ENCODE measurements around the gene F5.

The F5 gene

GRCh38 chr1:169557131-169557530 lies 29.1 kb downstream of the F5 start:
- no peak overlapping the region for H3K4me3 ChIP-seq (replicated peaks; ENCODE audit: low read depth, low read length)
- no peaks in the 10 kb centered on the region for H3K36me3 ChIP-seq (ENCODE audit: control insufficient read depth, insufficient read depth, low read length)
- TF ChIP-seq, protein P1, sequence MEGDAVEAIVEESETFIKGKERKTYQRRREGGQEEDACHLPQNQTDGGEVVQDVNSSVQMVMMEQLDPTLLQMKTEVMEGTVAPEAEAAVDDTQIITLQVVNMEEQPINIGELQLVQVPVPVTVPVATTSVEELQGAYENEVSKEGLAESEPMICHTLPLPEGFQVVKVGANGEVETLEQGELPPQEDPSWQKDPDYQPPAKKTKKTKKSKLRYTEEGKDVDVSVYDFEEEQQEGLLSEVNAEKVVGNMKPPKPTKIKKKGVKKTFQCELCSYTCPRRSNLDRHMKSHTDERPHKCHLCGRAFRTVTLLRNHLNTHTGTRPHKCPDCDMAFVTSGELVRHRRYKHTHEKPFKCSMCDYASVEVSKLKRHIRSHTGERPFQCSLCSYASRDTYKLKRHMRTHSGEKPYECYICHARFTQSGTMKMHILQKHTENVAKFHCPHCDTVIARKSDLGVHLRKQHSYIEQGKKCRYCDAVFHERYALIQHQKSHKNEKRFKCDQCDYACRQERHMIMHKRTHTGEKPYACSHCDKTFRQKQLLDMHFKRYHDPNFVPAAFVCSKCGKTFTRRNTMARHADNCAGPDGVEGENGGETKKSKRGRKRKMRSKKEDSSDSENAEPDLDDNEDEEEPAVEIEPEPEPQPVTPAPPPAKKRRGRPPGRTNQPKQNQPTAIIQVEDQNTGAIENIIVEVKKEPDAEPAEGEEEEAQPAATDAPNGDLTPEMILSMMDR (IDR thresholded peaks at IDR 0.05; ENCODE audit: insufficient read depth, low read length, poor library complexity, severe bottlenecking), result no peak
- H3K27me3 ChIP-seq (replicated peaks; ENCODE audit: control insufficient read depth, insufficient read depth, low read length), result no peaks in the 10 kb centered on the region
- no peak for DNase-seq (ENCODE audit: extremely low read depth, insufficient read length)

DNA sequence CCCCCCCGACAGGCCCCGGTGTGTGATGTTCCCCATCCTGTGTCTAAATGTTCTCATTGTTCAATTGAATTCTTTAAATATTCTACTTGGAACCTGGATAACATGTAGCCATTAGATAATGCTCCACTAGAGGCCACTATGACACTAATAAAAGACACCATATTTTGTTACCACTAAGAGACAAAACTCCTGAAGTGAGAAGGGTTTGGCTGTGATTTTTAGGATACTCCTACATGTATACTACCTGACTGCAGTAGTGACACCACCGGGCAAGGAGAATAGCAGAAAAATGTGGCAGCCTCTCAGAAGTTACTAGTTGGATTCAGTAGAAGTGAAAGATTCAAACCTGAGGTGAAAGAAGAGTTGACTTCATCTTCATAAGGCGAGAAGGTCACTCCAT lies 36.0 kb downstream of the F5 start:
- Histone ChIP-seq H3K4me3 (replicated peaks; ENCODE audit: low read depth, low read length) (no peak overlapping the region), H3K36me3 (ENCODE audit: control insufficient read depth, insufficient read depth, low read length) (no peaks in the 10 kb centered on the region), H3K27me3 (replicated peaks; ENCODE audit: control insufficient read depth, insufficient read depth, low read length) (no peaks in the 10 kb centered on the region)
- TF ChIP-seq, protein P1 (IDR thresholded peaks at IDR 0.05; ENCODE audit: insufficient read depth, low read length, poor library complexity, severe bottlenecking), result peak; percentile 48
- DNase-seq (ENCODE audit: extremely low read depth, insufficient read length), result peak; percentile 6

DNA sequence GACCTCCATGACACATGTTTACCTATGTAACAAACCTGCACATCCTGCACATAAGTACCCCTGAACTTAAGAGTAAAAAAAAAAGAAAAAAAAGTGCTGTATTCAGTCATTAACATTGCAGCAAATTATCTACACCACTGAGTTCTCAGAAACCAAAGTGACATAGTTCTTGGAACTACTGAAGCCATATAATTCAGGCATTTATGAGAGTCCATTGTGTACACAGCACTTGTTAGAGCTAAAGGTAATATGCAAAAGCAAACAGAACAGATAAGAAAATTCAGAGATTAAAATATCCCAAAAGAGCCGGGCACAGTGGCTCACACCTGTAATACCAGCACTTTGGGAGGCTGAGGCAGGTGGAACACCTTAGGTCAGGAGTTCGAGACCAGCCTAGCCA lies 38.0 kb downstream of the F5 start:
- no peak overlapping the region for H3K4me3 ChIP-seq (replicated peaks; ENCODE audit: low read depth, low read length)
- TF ChIP-seq, protein P1 (IDR thresholded peaks at IDR 0.05; ENCODE audit: insufficient read depth, low read length, poor library complexity, severe bottlenecking), result no peak
- DNase-seq (ENCODE audit: extremely low read depth, insufficient read length), result no peak
- no peaks in the 10 kb centered on the region for H3K27me3 ChIP-seq (replicated peaks; ENCODE audit: control insufficient read depth, insufficient read depth, low read length)
- no peaks in the 10 kb centered on the region for H3K36me3 ChIP-seq (ENCODE audit: control insufficient read depth, insufficient read depth, low read length)

GRCh38 chr1:169546087-169546995 lies 39.9 kb downstream of the F5 start:
- DNase-seq (ENCODE audit: extremely low read depth, insufficient read length), result peak; percentile 41
- TF ChIP-seq, protein P1 (IDR thresholded peaks at IDR 0.05; ENCODE audit: insufficient read depth, low read length, poor library complexity, severe bottlenecking), result peak; percentile 71
- H3K36me3 ChIP-seq (ENCODE audit: control insufficient read depth, insufficient read depth, low read length), result no peaks in the 10 kb centered on the region
- H3K4me3 ChIP-seq (replicated peaks; ENCODE audit: low read depth, low read length), result no peak overlapping the region
- no peaks in the 10 kb centered on the region for H3K27me3 ChIP-seq (replicated peaks; ENCODE audit: control insufficient read depth, insufficient read depth, low read length)

- no peak for DNase-seq (ENCODE audit: extremely low read depth, insufficient read length)
- Histone ChIP-seq H3K36me3 (ENCODE audit: control insufficient read depth, insufficient read depth, low read length) (no peaks in the 10 kb centered on the region), H3K4me3 (replicated peaks; ENCODE audit: low read depth, low read length) (no peak overlapping the region), H3K27me3 (replicated peaks; ENCODE audit: control insufficient read depth, insufficient read depth, low read length) (no peaks in the 10 kb centered on the region)
- TF ChIP-seq, protein P1 (IDR thresholded peaks at IDR 0.05; ENCODE audit: insufficient read depth, low read length, poor library complexity, severe bottlenecking), result no peak
These were observed 40.8 kb downstream of the F5 start for GRCh38 chr1:169545472-169545871.
